MM.1S (cell line): ENCODE data around the gene NTRK3.

Experiments used
- EZH2 ChIP-seq: fragments of 300-600 bp; sonication (generic); optimal IDR thresholded peaks from 2 replicates; pipeline ENCODE3; 2017; ENCODE audit warnings: low read depth, mild to moderate bottlenecking, antibody characterized with exemption, low read length, mixed read lengths
- EZH2phosphoT487 ChIP-seq: fragments of 300-600 bp; sonication (generic); IDR thresholded peaks from 2 replicates; pipeline ENCODE4 v1.6.1; 2018; ENCODE audit warnings: antibody characterized with exemption, low read length
- TF ChIP-seq, protein P1 (sequence below): fragments of 300-600 bp; sonication (generic); IDR thresholded peaks from 2 replicates; pipeline ENCODE4 v1.5.1; 2016; ENCODE audit warnings: antibody characterized with exemption, low read length, mixed read lengths

DNA sequence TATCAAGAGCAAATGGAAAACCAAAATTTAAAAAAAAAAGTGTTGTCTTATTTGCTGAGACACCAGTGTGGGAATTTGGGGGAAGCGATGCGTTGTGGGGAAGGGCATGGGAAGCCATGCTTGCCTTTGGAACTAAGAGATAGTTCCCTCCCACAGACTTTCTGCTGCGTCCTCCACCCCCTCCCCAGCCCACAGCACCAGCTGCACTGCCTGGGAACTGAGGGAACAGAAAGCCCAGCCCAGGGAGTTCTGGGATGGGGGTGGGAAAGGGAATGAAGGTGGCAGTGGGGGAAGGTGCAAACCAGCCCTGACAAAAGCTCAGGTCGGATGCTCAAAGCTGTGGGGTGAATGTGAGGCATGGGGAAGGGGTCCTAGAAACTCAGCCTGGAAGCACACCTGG, 8.1 kb upstream of the NTRK3 start:
- TF ChIP-seq, protein P1, sequence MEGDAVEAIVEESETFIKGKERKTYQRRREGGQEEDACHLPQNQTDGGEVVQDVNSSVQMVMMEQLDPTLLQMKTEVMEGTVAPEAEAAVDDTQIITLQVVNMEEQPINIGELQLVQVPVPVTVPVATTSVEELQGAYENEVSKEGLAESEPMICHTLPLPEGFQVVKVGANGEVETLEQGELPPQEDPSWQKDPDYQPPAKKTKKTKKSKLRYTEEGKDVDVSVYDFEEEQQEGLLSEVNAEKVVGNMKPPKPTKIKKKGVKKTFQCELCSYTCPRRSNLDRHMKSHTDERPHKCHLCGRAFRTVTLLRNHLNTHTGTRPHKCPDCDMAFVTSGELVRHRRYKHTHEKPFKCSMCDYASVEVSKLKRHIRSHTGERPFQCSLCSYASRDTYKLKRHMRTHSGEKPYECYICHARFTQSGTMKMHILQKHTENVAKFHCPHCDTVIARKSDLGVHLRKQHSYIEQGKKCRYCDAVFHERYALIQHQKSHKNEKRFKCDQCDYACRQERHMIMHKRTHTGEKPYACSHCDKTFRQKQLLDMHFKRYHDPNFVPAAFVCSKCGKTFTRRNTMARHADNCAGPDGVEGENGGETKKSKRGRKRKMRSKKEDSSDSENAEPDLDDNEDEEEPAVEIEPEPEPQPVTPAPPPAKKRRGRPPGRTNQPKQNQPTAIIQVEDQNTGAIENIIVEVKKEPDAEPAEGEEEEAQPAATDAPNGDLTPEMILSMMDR = no peak
- TF ChIP-seq EZH2 (no peak), EZH2phosphoT487 (no peak)
